HepG2 (cell line): ENCODE results near the gene TPSB2. TPM values are rescaled to one million over a fixed set of nuclear protein-coding genes. Genes with fewer than 3 reads are reported as not detected.

Experiments used
- AFF4 ChIP-seq: sonication (generic); formaldehyde crosslinking; IDR thresholded peaks from 2 replicates; pipeline ENCODE4 v1.4.0; 2020; ENCODE audit warnings: missing genetic modification reagents
- FOXP1 ChIP-seq, 2 experiments: fragments of 450-650 bp in 1 of 2; IDR thresholded peaks; 2 replicates each; pipeline ENCODE4 v1.6.1; 2017 to 2018; ENCODE audit warnings: antibody characterized with exemption in 1 of 2
- IKZF5 ChIP-seq: IDR thresholded peaks from 2 replicates; pipeline ENCODE4 v1.6.1; 2018; ENCODE audit warnings: missing genetic modification reagents, mild to moderate bottlenecking, missing compliant biosample characterization
- MEIS1 ChIP-seq: sonication (generic); formaldehyde crosslinking; IDR thresholded peaks from 2 replicates; pipeline ENCODE4 v1.9.0; 2021; ENCODE audit warnings: mild to moderate bottlenecking, missing genetic modification reagents, moderate library complexity, borderline replicate concordance
- MTF2 ChIP-seq: sonication (generic); formaldehyde crosslinking; IDR thresholded peaks from 2 replicates; pipeline ENCODE4 v1.5.0; 2020; ENCODE audit warnings: missing genetic modification reagents, borderline replicate concordance
- PTBP1 ChIP-seq: fragments of 200-400 bp; formaldehyde crosslinking; IDR thresholded peaks from 2 replicates; pipeline ENCODE4 v1.6.1; 2018; ENCODE audit warnings: low read length, low read depth; ENCODE audit not compliant: poor library complexity, severe bottlenecking
- RARA ChIP-seq: IDR thresholded peaks from 2 replicates; pipeline ENCODE4 v1.6.1; 2016; ENCODE audit warnings: missing genetic modification reagents, missing compliant biosample characterization
- RXRB ChIP-seq: IDR thresholded peaks from 2 replicates; pipeline ENCODE4 v1.6.1; 2016; ENCODE audit warnings: borderline replicate concordance, missing genetic modification reagents, missing compliant biosample characterization
- SRSF4 ChIP-seq: fragments of 200-400 bp; formaldehyde crosslinking; IDR thresholded peaks from one replicate; pipeline ENCODE4 v1.6.1; 2018; ENCODE audit warnings: mild to moderate bottlenecking, low read depth, low read length, moderate library complexity; ENCODE audit not compliant: poor library complexity, severe bottlenecking
- TAF1 ChIP-seq: sonication (generic); formaldehyde crosslinking; IDR thresholded peaks from 2 replicates; pipeline ENCODE4 v1.4.0; 2020; ENCODE audit warnings: missing genetic modification reagents
- TFDP2 ChIP-seq: sonication (generic); formaldehyde crosslinking; IDR thresholded peaks from 2 replicates; pipeline ENCODE4 v1.4.0; 2020; ENCODE audit warnings: missing genetic modification reagents
- TSC22D2 ChIP-seq: sonication (generic); formaldehyde crosslinking; IDR thresholded peaks from 2 replicates; pipeline ENCODE4 v1.5.1; 2020; ENCODE audit warnings: missing genetic modification reagents, mild to moderate bottlenecking, borderline replicate concordance
- U2AF2 ChIP-seq: fragments of 200-400 bp; formaldehyde crosslinking; IDR thresholded peaks from 2 replicates; pipeline ENCODE4 v1.6.1; 2017; ENCODE audit warnings: low read depth, mild to moderate bottlenecking, low read length
- XBP1 ChIP-seq: sonication (generic); formaldehyde crosslinking; IDR thresholded peaks from 2 replicates; pipeline ENCODE4 v1.5.0; 2020; ENCODE audit warnings: missing genetic modification reagents
- ZNF33A ChIP-seq: sonication (generic); formaldehyde crosslinking; IDR thresholded peaks from 2 replicates; pipeline ENCODE4 v1.5.1; 2020; ENCODE audit warnings: missing genetic modification reagents, mild to moderate bottlenecking, moderate library complexity, borderline replicate concordance
- ZNF460 ChIP-seq: sonication (generic); formaldehyde crosslinking; IDR thresholded peaks from 2 replicates; pipeline ENCODE4 v1.5.1; 2020; ENCODE audit warnings: missing genetic modification reagents, mild to moderate bottlenecking, borderline replicate concordance
- ZNF570 ChIP-seq: sonication (generic); formaldehyde crosslinking; IDR thresholded peaks from 2 replicates; pipeline ENCODE4 v1.4.0; 2020; ENCODE audit warnings: mild to moderate bottlenecking, missing genetic modification reagents, borderline replicate concordance
- ZNF782 ChIP-seq: sonication (generic); formaldehyde crosslinking; IDR thresholded peaks from 2 replicates; pipeline ENCODE4 v1.4.0; 2020; ENCODE audit warnings: missing genetic modification reagents, mild to moderate bottlenecking, borderline replicate concordance
- polyA plus RNA-seq, 8 experiments: library from polyadenylated mRNA; depleted of rRNA in 3 of 8; stranded (reverse) in 7 of 8; unstranded in 1 of 8; fragments of >200 nt; fragmentation: Illumina TruSeq in 4 of 8; extraction: Trizol in 4 of 8; gene quantifications; 2 replicates each; pipeline versions ENCODE4 v1.2.1 to v1.2.3, GENCODE V29; 2011 to 2016; ENCODE audit warnings: low read depth in 4 of 8, missing spikeins in 1 of 8, mixed read lengths in 1 of 8; ENCODE audit not compliant: insufficient read depth in 1 of 8
- total RNA-seq, 5 experiments: library from RNA; depleted of rRNA; stranded (reverse); fragments of >200 nt; fragmentation: Illumina TruSeq; extraction: Trizol; gene quantifications; 2 replicates each; pipeline ENCODE4 v1.2.3, GENCODE V29; 2016; ENCODE audit warnings: low read depth in 1 of 5
- TF ChIP-seq, protein P1 (sequence below): sonication (generic); formaldehyde crosslinking; IDR thresholded peaks from 2 replicates; pipeline ENCODE4 v1.8.1; 2023; ENCODE audit warnings: mild to moderate bottlenecking, moderate library complexity, missing genetic modification reagents

The TPSB2 gene
- total and polyA plus RNA-seq, 2 of the 13 experiments (the other 11 are each of a cell fraction or from before 2014, with no cell fraction given), result not detected

GRCh38 chr16:1188432-1189189 is 41.4 kb downstream of the TPSB2 start (continued):
- TF ChIP-seq AFF4 (CRISPR knock-in tag), result no peak
- TF ChIP-seq TAF1 (CRISPR knock-in tag), result no peak
- TF ChIP-seq ZNF570, result no peak
- TF ChIP-seq RARA (CRISPR knock-in tag), result peak; percentile 44; the same call in 1 of the 2 replicates
- TF ChIP-seq SRSF4, result no peak
- TF ChIP-seq ZNF33A, result no peak
- TF ChIP-seq U2AF2, result no peak
- TF ChIP-seq TSC22D2 (CRISPR knock-in tag), result peak; percentile 94
- TF ChIP-seq PTBP1, result no peak
- 0 out of 2 replicates have a peak, but pooled peaks have one; percentile 39 for TF ChIP-seq MTF2 (CRISPR knock-in tag)
- peak; percentile 42; the same call in 1 of the 2 replicates for TF ChIP-seq RXRB (CRISPR knock-in tag)
- no peak for TF ChIP-seq ZNF460 (CRISPR knock-in tag)
- TF ChIP-seq FOXP1 (IDR thresholded peaks at IDR 0.05), result no peak
- no peak for TF ChIP-seq FOXP1 (CRISPR knock-in tag; IDR thresholded peaks at IDR 0.05)
- TF ChIP-seq TFDP2 (CRISPR knock-in tag), result 0 out of 2 replicates have a peak, but pooled peaks have one; percentile 20
- peak; percentile 88; the same call in 1 of the 2 replicates for TF ChIP-seq XBP1 (CRISPR knock-in tag)
- TF ChIP-seq ZNF782 (CRISPR knock-in tag), result peak; percentile 62; the same call in 1 of the 2 replicates
- 0 out of 2 replicates have a peak, but pooled peaks have one; percentile 26 for TF ChIP-seq MEIS1 (CRISPR knock-in tag)
- no peak; the same call in 1 of the 2 replicates for TF ChIP-seq IKZF5
- TF ChIP-seq, protein P1, sequence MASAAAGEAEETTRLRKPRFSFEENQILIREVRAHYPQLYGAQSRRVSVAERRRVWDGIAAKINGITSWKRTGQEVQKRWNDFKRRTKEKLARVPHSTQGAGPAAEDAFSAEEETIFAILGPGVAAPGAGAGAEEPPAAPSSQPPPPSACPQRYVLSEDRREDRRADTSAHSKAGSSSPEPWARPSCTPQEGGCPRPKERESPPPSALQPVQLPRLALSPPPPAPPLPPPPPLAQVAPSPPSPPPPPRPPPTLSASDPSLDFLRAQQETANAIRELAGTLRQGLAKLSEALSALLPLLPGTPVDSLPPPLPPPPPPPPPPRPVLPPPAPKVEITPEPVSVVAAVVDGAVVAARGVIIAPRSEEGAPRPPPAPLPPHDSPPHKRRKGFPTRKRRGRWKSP, result 0 out of 2 replicates have a peak, but pooled peaks have one; percentile 32
